Keratinocyte (primary cell): ENCODE measurements around the gene ZNF30. TPM values are rescaled to one million over a fixed set of nuclear protein-coding genes. Genes with fewer than 3 reads are reported as not detected.
"Not testable (repeated sequence)": the region's sequence is repeated elsewhere in the genome, so short reads cannot be mapped to it uniquely, and the experiment has no call there.

Experiments
- DNase-seq: peaks from one replicate; pipeline ENCODE4 v3.0.0-alpha.2; 2011; ENCODE audit warnings: low read depth, missing footprints, low spot score
- FAIRE-seq: peaks from 2 replicates; lab custom pipeline; 2011; peaks lifted over from hg19 to GRCh38; lab: Jason Lieb, UNC
- H2AFZ ChIP-seq: 2 replicates; pipeline ENCODE4 v1.6.0; 2012; ENCODE audit warnings: low read length, control low read depth, inconsistent platforms; ENCODE audit not compliant: control insufficient read depth
- H3K27ac ChIP-seq: 2 replicates; pipeline ENCODE4 v1.5.1; 2011; ENCODE audit warnings: low read length; ENCODE audit not compliant: control insufficient read depth, insufficient read depth
- H3K27me3 ChIP-seq: 3 replicates; pipeline ENCODE4 v1.6.0; 2011; ENCODE audit warnings: low read length; ENCODE audit not compliant: control insufficient read depth, insufficient read depth; ENCODE audit errors: extremely low read depth
- H3K36me3 ChIP-seq, 2 experiments: 2 replicates in 1 of 2; 3 replicates in 1 of 2; pipeline ENCODE4 v1.5.1; 2011; ENCODE audit warnings: low read length in 2 of 2, mild to moderate bottlenecking in 1 of 2; ENCODE audit not compliant: control insufficient read depth in 2 of 2, insufficient read depth in 2 of 2; ENCODE audit errors: extremely low read depth in 1 of 2
- H3K4me1 ChIP-seq: 3 replicates; pipeline ENCODE4 v1.5.1; 2011; ENCODE audit warnings: low read length; ENCODE audit not compliant: control insufficient read depth, insufficient read depth; ENCODE audit errors: extremely low read depth
- H3K4me2 ChIP-seq: 3 replicates; pipeline ENCODE4 v1.6.0; 2011; ENCODE audit warnings: low read depth, low read length; ENCODE audit not compliant: control insufficient read depth, insufficient read depth; ENCODE audit errors: extremely low read depth
- H3K4me3 ChIP-seq, 3 experiments: fragments of 200-600 bp in 1 of 3; sonication (generic) in 1 of 3; 2 replicates in 2 of 3; 3 replicates in 1 of 3; pipeline ENCODE4 v1.5.1; 2011 to 2016; ENCODE audit warnings: low read length in 3 of 3, mild to moderate bottlenecking in 3 of 3, control low read depth in 2 of 3, inconsistent platforms in 1 of 3, low read depth in 1 of 3, mixed read lengths in 1 of 3, mixed run types in 1 of 3, moderate library complexity in 1 of 3; ENCODE audit not compliant: control insufficient read depth in 2 of 3, insufficient read depth in 2 of 3; ENCODE audit errors: extremely low read depth in 1 of 3
- H3K79me2 ChIP-seq: 2 replicates; pipeline ENCODE4 v1.6.0; 2012; ENCODE audit warnings: low read length; ENCODE audit not compliant: control insufficient read depth, insufficient read depth
- H3K9ac ChIP-seq: 3 replicates; pipeline ENCODE4 v1.6.0; 2011; ENCODE audit warnings: low read length; ENCODE audit not compliant: control insufficient read depth, insufficient read depth; ENCODE audit errors: extremely low read depth
- H3K9me1 ChIP-seq: 3 replicates; pipeline ENCODE4 v1.6.0; 2011; ENCODE audit warnings: low read length; ENCODE audit not compliant: control insufficient read depth, insufficient read depth; ENCODE audit errors: extremely low read depth
- H3K9me3 ChIP-seq: 2 replicates; pipeline ENCODE4 v1.5.1; 2012; ENCODE audit warnings: low read depth, low read length; ENCODE audit not compliant: control insufficient read depth
- H4K20me1 ChIP-seq: 3 replicates; pipeline ENCODE4 v1.6.0; 2011; ENCODE audit warnings: low read length; ENCODE audit not compliant: control insufficient read depth, insufficient read depth; ENCODE audit errors: extremely low read depth
- CTCF ChIP-seq, 3 experiments: IDR thresholded peaks in 1 of 3; conservative IDR thresholded peaks in 1 of 3; optimal IDR thresholded peaks in 1 of 3; 2 replicates in 2 of 3; 3 replicates in 1 of 3; pipeline versions ENCODE3 to v1.5.1; 2011; ENCODE audit warnings: low read length in 3 of 3, mild to moderate bottlenecking in 3 of 3, moderate library complexity in 2 of 3, control low read depth in 1 of 3, inconsistent platforms in 1 of 3; ENCODE audit not compliant: insufficient read depth in 2 of 3; ENCODE audit errors: extremely low read depth in 1 of 3
- EZH2 ChIP-seq: IDR thresholded peaks from one replicate; pipeline ENCODE4 v1.6.1; 2012; ENCODE audit warnings: inconsistent platforms, mild to moderate bottlenecking, low read length, moderate library complexity
- dilution Hi-C: fragments of 300-500 bp; cut with MboI; formaldehyde crosslinking; loops from one replicate; pipeline ENCODE4 v1.7.0; 2020; ENCODE audit warnings: low sequenced_read_pairs; ENCODE audit not compliant: extremely low pct_ligation_motif_present
- polyA plus RNA-seq, 5 experiments: library from polyadenylated mRNA; depleted of rRNA in 3 of 5; stranded (reverse) in 3 of 5; stranded (forward) in 1 of 5; unstranded in 1 of 5; fragments of >200 nt; gene quantifications; 1 replicate in 1 of 5; 2 replicates in 3 of 5; 3 replicates in 1 of 5; pipeline versions ENCODE4 v1.2.1 to v1.2.3, GENCODE V29; 2011 to 2012; ENCODE audit warnings: missing spikeins in 2 of 5, low read depth in 1 of 5, low replicate concordance in 1 of 5

The ZNF30 gene
- polyA plus RNA-seq, 1 donor (not counting 4 experiments of a cell fraction or from before 2014, with no cell fraction given) = 4.6 TPM

GRCh38 chr19:34904664-34905527 lies 21.8 kb upstream of the ZNF30 start:
- TF ChIP-seq CTCF (optimal IDR thresholded peaks at IDR 0.05 in 1 of 3, IDR thresholded peaks at IDR 0.05 in 1 of 3, conservative IDR thresholded peaks at IDR 0.05 in 1 of 3; ENCODE audit: extremely low read depth in 1 of 3, insufficient read depth in 2 of 3, low read length in 3 of 3) (no peak), EZH2 (peak; percentile 48)
- dilution Hi-C loops = no loop called here
- H3K4me3 ChIP-seq = no peak overlapping the region

GRCh38 chr19:34910770-34911169 lies 15.9 kb upstream of the ZNF30 start:
- Histone ChIP-seq H3K4me3 (no peak overlapping the region), H3K9me1 (no peaks in the 10 kb centered on the region), H3K36me3 (no peaks in the 10 kb centered on the region), H4K20me1 (no peaks in the 10 kb centered on the region), H3K27ac (no peak overlapping the region), H2AFZ (no peak overlapping the region), H3K4me1 (no peaks in the 10 kb centered on the region), H3K79me2 (no peaks in the 10 kb centered on the region), H3K4me2 (no peak overlapping the region), H3K9me3 (peaks cover 2% of the 10 kb centered on the region), H3K27me3 (peaks cover 8% of the 10 kb centered on the region), H3K9ac (no peak overlapping the region)
- dilution Hi-C loops = no loop called here
- DNase-seq (no peak), FAIRE-seq (no peak)
- no peak for TF ChIP-seq CTCF (optimal IDR thresholded peaks at IDR 0.05 in 1 of 3, IDR thresholded peaks at IDR 0.05 in 1 of 3, conservative IDR thresholded peaks at IDR 0.05 in 1 of 3; ENCODE audit: extremely low read depth in 1 of 3, insufficient read depth in 2 of 3, low read length in 3 of 3)

More at GRCh38 chr19:34904664-34905527, 21.8 kb upstream of the ZNF30 start:
- peaks cover 3% of the 10 kb centered on the region for H3K4me1 ChIP-seq
- H3K36me3 ChIP-seq = no peaks in the 10 kb centered on the region
- no peak overlapping the region for H3K27ac ChIP-seq
- H3K4me2 ChIP-seq = no peak overlapping the region
- DNase-seq = no peak
- H4K20me1 ChIP-seq = no peaks in the 10 kb centered on the region
- no peak for FAIRE-seq
- H3K27me3 ChIP-seq = peaks cover 27% of the 10 kb centered on the region
- no peak overlapping the region for H3K9ac ChIP-seq
- peaks cover 2% of the 10 kb centered on the region for H3K9me3 ChIP-seq
- H2AFZ ChIP-seq = peak overlapping the region; percentile 2
- H3K9me1 ChIP-seq = no peaks in the 10 kb centered on the region
- no peaks in the 10 kb centered on the region for H3K79me2 ChIP-seq

- H3K27me3 ChIP-seq, FAIRE-seq, H3K4me2 ChIP-seq, H3K9ac ChIP-seq, H3K27ac ChIP-seq, dilution Hi-C loops, H3K36me3 ChIP-seq, H2AFZ ChIP-seq, H4K20me1 ChIP-seq, H3K9me1 ChIP-seq, DNase-seq, H3K79me2 ChIP-seq, H3K4me1 ChIP-seq, H3K4me3 ChIP-seq, H3K9me3 ChIP-seq: not testable (repeated sequence)
These were observed 9.6 kb upstream of the ZNF30 start for GRCh38 chr19:34917144-34917543.
